Measurements from ENCODE around the gene HOOK2.
"Not testable (repeated sequence)": the region's sequence is repeated elsewhere in the genome, so short reads cannot be mapped to it uniquely, and the experiment has no call there.

HOOK2 gene

GRCh38 chr19:12720296-12720695 is 55.1 kb downstream of the HOOK2 start:
- no peak for DNase-seq

- no peak for DNase-seq
Measured at GRCh38 chr19:12715929-12716328, 59.4 kb downstream of the HOOK2 start.

GRCh38 chr19:12715102-12715501 is 60.2 kb downstream of the HOOK2 start:
- no peak for DNase-seq

GRCh38 chr19:12713304-12713703 is 62.0 kb downstream of the HOOK2 start:
- DNase-seq, result not testable (repeated sequence)
